Midbrain (tissue), 1 donor: ENCODE results near the gene TRPC4.

Experiments used
- DNase-seq: peaks from one replicate; lab custom pipeline; 2025; lab: John Stamatoyannopoulos, UW

TRPC4 gene

GRCh38 chr13:37869756-37870488 lies at the start of gene TRPC4:
TRPC4 (minus strand) TSS chr13:37869772; CDS start chr13:37783333, 86,439 bp downstream.
- DNase-seq = no peak

- no peak for DNase-seq
Observed at GRCh38 chr13:37918751-37919150, 49.2 kb upstream of the TRPC4 start.

GRCh38 chr13:37918116-37918714 lies 48.6 kb upstream of the TRPC4 start:
- no peak for DNase-seq

- DNase-seq = no peak
Observed at GRCh38 chr13:37914781-37915391, 45.3 kb upstream of the TRPC4 start.

- no peak for DNase-seq
Observed at GRCh38 chr13:37910790-37911189, 41.2 kb upstream of the TRPC4 start.

GRCh38 chr13:37906880-37907279 lies 37.3 kb upstream of the TRPC4 start:
- no peak for DNase-seq

GRCh38 chr13:37905736-37906135 lies 36.2 kb upstream of the TRPC4 start:
- no peak for DNase-seq

- no peak for DNase-seq
Observed at GRCh38 chr13:37899753-37900152, 30.2 kb upstream of the TRPC4 start.

- no peak for DNase-seq
Observed at GRCh38 chr13:37893321-37893720, 23.7 kb upstream of the TRPC4 start.

GRCh38 chr13:37889820-37890219 lies 20.2 kb upstream of the TRPC4 start:
- no peak for DNase-seq

GRCh38 chr13:37889102-37889501 lies 19.5 kb upstream of the TRPC4 start:
- no peak for DNase-seq

GRCh38 chr13:37886879-37887278 lies 17.3 kb upstream of the TRPC4 start:
- DNase-seq = no peak

GRCh38 chr13:37884674-37885073 lies 15.1 kb upstream of the TRPC4 start:
- no peak for DNase-seq

GRCh38 chr13:37884026-37884425 lies 14.5 kb upstream of the TRPC4 start:
- DNase-seq = no peak

- DNase-seq = no peak
Observed at GRCh38 chr13:37878921-37879320, 9.3 kb upstream of the TRPC4 start.

- no peak for DNase-seq
Observed at GRCh38 chr13:37878496-37878895, 8.9 kb upstream of the TRPC4 start.

- no peak for DNase-seq
Observed at GRCh38 chr13:37870895-37871550, 1.5 kb upstream of the TRPC4 start.

GRCh38 chr13:37870489-37870845 lies 895 bp upstream of the TRPC4 start:
- DNase-seq = no peak

GRCh38 chr13:37869506-37869755 lies 141 bp downstream of the TRPC4 start:
- no peak for DNase-seq

GRCh38 chr13:37868691-37869505 lies 674 bp downstream of the TRPC4 start:
- DNase-seq = no peak

- DNase-seq = no peak
Observed at GRCh38 chr13:37863708-37864107, 5.9 kb downstream of the TRPC4 start.

- DNase-seq = no peak
Observed at GRCh38 chr13:37835392-37835791, 34.2 kb downstream of the TRPC4 start.
